AG04449 (cell line): ENCODE results near the gene FMN2.
"Not testable (repeated sequence)": the region's sequence is repeated elsewhere in the genome, so short reads cannot be mapped to it uniquely, and the experiment has no call there.

Source experiments
- CTCF ChIA-PET: fragments of 350-600 bp; formaldehyde crosslinking; extraction: SDS; loops from one replicate; lab custom pipeline; 2021; ENCODE audit warnings: antibody characterized with exemption; lab: Yijun Ruan, JAX
- POLR2A ChIA-PET: fragments of 400-600, 350-600 bp; formaldehyde crosslinking; extraction: SDS; loops from one replicate; lab custom pipeline; 2020; ENCODE audit warnings: antibody characterized with exemption, inconsistent platforms; lab: Yijun Ruan, JAX
- DNase-seq: peaks from one replicate; pipeline ENCODE4 v3.0.0-alpha.2; 2010; ENCODE audit warnings: low read depth, low spot score
- H3K4me3 ChIP-seq: 2 replicates; pipeline ENCODE4 v1.5.1; 2011; ENCODE audit warnings: low read depth, mild to moderate bottlenecking, control low read depth, low read length
- CTCF ChIP-seq: IDR thresholded peaks from one replicate; pipeline ENCODE4 v1.5.1; 2011; ENCODE audit warnings: mild to moderate bottlenecking, moderate library complexity, low read length, control low read depth, inconsistent platforms; ENCODE audit not compliant: insufficient read depth; ENCODE audit errors: missing control alignments

The FMN2 gene

GRCh38 chr1:240254778-240255291 lies 163.2 kb downstream of the FMN2 start:
- DNase-seq, result no peak
- POLR2A ChIA-PET, result no interaction called here
- TF ChIP-seq CTCF, result no peak
- CTCF ChIA-PET, result interaction anchor here (1.1 kb wide), 1 partner anchor 436 kb away, joined by 4 read pairs; no protein-coding TSS in a partner anchor
- no peak overlapping the region for H3K4me3 ChIP-seq

GRCh38 chr1:240255922-240256321 lies 164.2 kb downstream of the FMN2 start:
- TF ChIP-seq CTCF, result no peak
- POLR2A ChIA-PET, result interaction anchor here (0.6 kb wide), 1 partner anchor 11 kb away, joined by 3 read pairs; no protein-coding TSS in a partner anchor
- H3K4me3 ChIP-seq, result no peak overlapping the region
- CTCF ChIA-PET, result interaction anchor here (1.7 kb wide), 1 partner anchor 67 kb away, joined by 3 read pairs; no protein-coding TSS in a partner anchor
- no peak for DNase-seq

GRCh38 chr1:240256836-240257503 lies 165.3 kb downstream of the FMN2 start:
- no peak for DNase-seq
- ChIA-PET POLR2A (interaction anchor here (2.8 kb wide), 1 partner anchor 12 kb away, joined by 18 read pairs; no protein-coding TSS in a partner anchor), CTCF (interaction anchor here (1.4 to 1.7 kb wide), 2 partner anchors 11 to 68 kb away, joined by 3 to 4 read pairs; no protein-coding TSS in a partner anchor)
- H3K4me3 ChIP-seq, result no peak overlapping the region
- TF ChIP-seq CTCF, result no peak

GRCh38 chr1:240258910-240259309 lies 167.2 kb downstream of the FMN2 start:
- peak; percentile 77 for DNase-seq
- ChIA-PET CTCF (interaction anchor here (0.9 kb wide), 1 partner anchor 20 kb away, joined by 3 read pairs; no protein-coding TSS in a partner anchor), POLR2A (interaction anchor here (0.9 to 2.8 kb wide), 4 partner anchors 14 to 228 kb away, joined by 3 to 18 read pairs (median 4); no protein-coding TSS in a partner anchor)
- no peak overlapping the region for H3K4me3 ChIP-seq
- TF ChIP-seq CTCF, result no peak

GRCh38 chr1:240264494-240264893 lies 172.8 kb downstream of the FMN2 start:
- DNase-seq, POLR2A ChIA-PET, H3K4me3 ChIP-seq: not testable (repeated sequence)
- CTCF ChIA-PET, result interaction anchor here (0.8 to 1.2 kb wide), 2 partner anchors 20 to 427 kb away, joined by 3 read pairs; no protein-coding TSS in a partner anchor

- DNase-seq, result no peak
- no peak overlapping the region for H3K4me3 ChIP-seq
- ChIA-PET POLR2A (no interaction called here), CTCF (no interaction called here)
- no peak for TF ChIP-seq CTCF
Observed at GRCh38 chr1:240271081-240271480, 179.4 kb downstream of the FMN2 start.
